Measurements from ENCODE around the gene SH3BP2.
A peak's percentile ranks its signal among the peaks of the same experiment; 100 is the strongest.

SH3BP2 gene

DNA sequence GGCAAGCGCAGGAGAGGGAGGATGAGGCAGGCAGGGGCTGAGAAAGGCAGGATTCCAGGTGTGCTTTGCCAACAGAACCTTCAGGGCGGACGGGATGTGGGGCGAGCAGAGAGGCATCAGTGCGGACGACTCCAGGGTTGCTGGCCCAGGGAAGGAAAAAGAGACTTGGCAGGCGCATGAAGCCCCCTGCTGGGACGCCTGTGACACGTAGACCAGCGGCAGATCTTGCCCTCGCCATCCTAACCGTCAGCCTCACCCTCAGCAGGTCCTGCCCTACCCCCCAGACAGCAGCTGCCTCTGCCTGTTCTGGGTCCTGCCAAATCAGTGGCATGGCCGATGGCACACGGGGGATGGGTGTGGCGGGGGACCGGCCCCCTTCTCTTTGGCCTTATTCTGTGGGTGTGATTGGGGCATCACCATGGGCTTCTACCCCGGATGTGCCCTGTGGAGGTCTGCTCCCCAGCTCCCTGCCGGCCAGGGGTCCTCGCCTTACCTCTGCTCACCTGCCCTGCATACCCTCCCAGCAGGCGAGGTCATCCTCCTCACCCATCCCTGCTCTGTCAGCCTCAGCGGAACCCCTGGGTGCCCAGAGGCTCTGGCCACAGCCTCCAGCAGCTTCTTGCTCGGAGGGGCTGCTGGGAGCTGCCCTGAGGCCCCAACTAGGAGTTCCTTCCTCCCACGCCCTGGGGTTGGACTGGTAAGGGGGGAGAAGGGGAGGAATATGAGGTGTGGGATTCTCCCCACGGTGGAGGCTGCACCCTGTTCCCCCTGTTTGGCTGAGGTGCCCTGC lies 2.9 kb upstream of the SH3BP2 start:
- DNase-seq (ENCODE audit: low read depth), result peak; percentile 45
- no peak for TF ChIP-seq MYC (IDR thresholded peaks at IDR 0.05; ENCODE audit: low read depth, low read length)
- TF ChIP-seq, protein P1, sequence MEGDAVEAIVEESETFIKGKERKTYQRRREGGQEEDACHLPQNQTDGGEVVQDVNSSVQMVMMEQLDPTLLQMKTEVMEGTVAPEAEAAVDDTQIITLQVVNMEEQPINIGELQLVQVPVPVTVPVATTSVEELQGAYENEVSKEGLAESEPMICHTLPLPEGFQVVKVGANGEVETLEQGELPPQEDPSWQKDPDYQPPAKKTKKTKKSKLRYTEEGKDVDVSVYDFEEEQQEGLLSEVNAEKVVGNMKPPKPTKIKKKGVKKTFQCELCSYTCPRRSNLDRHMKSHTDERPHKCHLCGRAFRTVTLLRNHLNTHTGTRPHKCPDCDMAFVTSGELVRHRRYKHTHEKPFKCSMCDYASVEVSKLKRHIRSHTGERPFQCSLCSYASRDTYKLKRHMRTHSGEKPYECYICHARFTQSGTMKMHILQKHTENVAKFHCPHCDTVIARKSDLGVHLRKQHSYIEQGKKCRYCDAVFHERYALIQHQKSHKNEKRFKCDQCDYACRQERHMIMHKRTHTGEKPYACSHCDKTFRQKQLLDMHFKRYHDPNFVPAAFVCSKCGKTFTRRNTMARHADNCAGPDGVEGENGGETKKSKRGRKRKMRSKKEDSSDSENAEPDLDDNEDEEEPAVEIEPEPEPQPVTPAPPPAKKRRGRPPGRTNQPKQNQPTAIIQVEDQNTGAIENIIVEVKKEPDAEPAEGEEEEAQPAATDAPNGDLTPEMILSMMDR (IDR thresholded peaks at IDR 0.05; ENCODE audit: low read depth, low read length), result no peak
- no peak for TF ChIP-seq MAX (IDR thresholded peaks at IDR 0.05; ENCODE audit: low read depth, low read length)
- no peak for TF ChIP-seq POLR2A (IDR thresholded peaks at IDR 0.05; ENCODE audit: extremely low read depth, insufficient read length)
- H3K4me3 ChIP-seq (ENCODE audit: low read depth, low read length), result no peak overlapping the region

GRCh38 chr4:2790583-2791517 lies 2.0 kb upstream of the SH3BP2 start:
- DNase-seq (ENCODE audit: low read depth), result peak; percentile 63
- peak; percentile 62 for TF ChIP-seq MAX (IDR thresholded peaks at IDR 0.05; ENCODE audit: low read depth, low read length)
- no peak for TF ChIP-seq MYC (IDR thresholded peaks at IDR 0.05; ENCODE audit: low read depth, low read length)
- H3K4me3 ChIP-seq (ENCODE audit: low read depth, low read length), result no peak overlapping the region

DNA sequence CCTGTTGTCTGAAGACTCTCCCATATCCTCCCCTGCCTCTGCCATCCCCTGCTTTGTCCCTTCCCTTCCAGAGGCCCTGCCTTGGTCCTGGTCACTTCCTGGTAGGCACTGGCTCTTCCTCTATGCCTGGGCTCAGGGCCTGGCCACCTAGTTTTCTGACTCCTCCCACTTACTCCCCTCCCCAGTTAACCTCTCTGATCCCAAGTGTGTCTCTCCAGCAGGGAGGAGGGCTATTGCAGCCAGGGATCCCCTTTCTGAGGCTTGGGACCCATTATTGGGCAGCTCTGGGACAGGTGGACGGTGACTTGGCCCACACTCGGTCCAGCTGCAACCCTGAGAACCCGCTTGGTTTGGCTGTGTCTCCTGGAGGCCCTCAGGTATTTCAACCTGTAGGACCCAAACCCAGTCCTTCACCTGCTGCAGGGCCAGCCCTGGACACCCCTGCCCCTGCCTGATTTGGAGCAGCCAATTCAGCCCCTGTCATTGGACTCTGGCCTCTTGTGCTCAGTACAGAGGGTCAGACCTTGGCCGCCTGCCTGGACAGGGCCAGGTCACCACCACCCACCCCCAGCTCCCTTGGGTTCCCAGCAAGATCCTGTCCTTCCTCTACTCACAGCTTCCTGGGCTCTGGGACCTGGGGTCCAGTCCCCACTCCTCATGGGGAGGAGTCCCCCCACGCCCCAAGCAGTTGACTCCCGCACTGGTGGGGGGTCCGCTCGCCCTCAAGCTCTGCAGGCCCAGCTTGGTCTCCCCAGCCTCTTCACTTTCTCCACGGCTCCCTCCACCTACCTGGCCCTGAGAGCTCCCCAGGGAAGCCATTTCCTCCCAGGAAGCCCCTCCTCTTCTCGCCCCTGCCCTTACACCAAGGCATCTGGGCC lies 1.1 kb upstream of the SH3BP2 start:
- peak; percentile 55 for DNase-seq (ENCODE audit: low read depth)
- TF ChIP-seq POLR2A (IDR thresholded peaks at IDR 0.05; ENCODE audit: extremely low read depth, insufficient read length) (no peak), MAX (IDR thresholded peaks at IDR 0.05; ENCODE audit: low read depth, low read length) (no peak), MYC (IDR thresholded peaks at IDR 0.05; ENCODE audit: low read depth, low read length) (no peak)
- TF ChIP-seq, protein P1 (IDR thresholded peaks at IDR 0.05; ENCODE audit: low read depth, low read length), result no peak
- no peak overlapping the region for H3K4me3 ChIP-seq (ENCODE audit: low read depth, low read length)

- DNase-seq (ENCODE audit: low read depth), result no peak
- TF ChIP-seq POLR2A (IDR thresholded peaks at IDR 0.05; ENCODE audit: extremely low read depth, insufficient read length) (no peak), MAX (IDR thresholded peaks at IDR 0.05; ENCODE audit: low read depth, low read length) (no peak), MYC (IDR thresholded peaks at IDR 0.05; ENCODE audit: low read depth, low read length) (no peak)
- TF ChIP-seq, protein P1 (IDR thresholded peaks at IDR 0.05; ENCODE audit: low read depth, low read length), result no peak
- no peak overlapping the region for H3K4me3 ChIP-seq (ENCODE audit: low read depth, low read length)
Observed at GRCh38 chr4:2792396-2792710, 532 bp upstream of the SH3BP2 start.

DNA sequence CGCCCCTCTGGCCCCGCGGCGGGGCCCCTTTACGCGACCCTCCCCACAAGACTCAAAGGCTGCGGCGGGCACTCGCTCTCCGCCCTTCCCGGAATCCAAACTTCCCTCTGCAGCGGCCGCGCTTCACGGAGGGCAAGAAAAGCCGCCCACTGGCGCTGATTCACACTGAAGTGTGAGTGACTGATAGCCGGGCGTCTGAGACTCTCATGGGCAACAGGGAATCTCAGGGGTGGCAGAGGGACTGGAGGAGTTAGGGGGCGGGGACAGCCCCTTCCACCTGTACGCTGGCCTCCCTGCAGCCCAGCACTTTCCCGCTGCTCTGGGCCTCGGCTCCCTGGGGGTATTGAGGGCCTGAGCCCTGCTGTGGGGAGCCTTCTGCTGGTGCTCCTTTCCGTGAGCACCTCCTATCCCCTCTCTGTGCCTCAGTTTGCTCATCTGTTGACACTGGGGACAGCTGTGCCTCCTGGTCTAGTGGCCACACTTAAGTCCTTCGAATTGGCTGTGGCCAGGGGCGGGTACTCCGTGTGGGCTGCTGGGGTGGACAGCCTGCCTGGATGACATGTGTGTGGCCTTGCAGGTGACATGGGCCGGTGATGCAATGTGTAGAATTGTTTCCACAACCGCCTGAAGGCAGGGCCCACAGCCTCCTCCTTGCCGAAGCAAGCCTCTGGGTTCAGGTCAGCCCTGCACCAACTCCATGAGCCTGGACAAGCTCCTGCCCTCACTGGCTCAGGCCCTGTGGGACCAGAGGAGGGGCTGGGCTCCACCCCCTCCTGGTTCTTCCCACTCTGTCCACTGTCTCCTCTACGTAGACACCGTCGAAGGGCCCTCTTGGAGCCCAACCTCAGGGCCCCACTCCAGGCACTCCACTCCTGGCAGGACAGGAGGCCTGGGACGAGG lies 951 bp downstream of the SH3BP2 start:
- DNase-seq (ENCODE audit: low read depth), result peak; percentile 64
- TF ChIP-seq, protein P1 (IDR thresholded peaks at IDR 0.05; ENCODE audit: low read depth, low read length), result no peak
- TF ChIP-seq POLR2A (IDR thresholded peaks at IDR 0.05; ENCODE audit: extremely low read depth, insufficient read length), result no peak
- TF ChIP-seq MYC (IDR thresholded peaks at IDR 0.05; ENCODE audit: low read depth, low read length), result peak; percentile 55; the same call in 1 of the 2 replicates
- peak; percentile 69 for TF ChIP-seq MAX (IDR thresholded peaks at IDR 0.05; ENCODE audit: low read depth, low read length)
- H3K4me3 ChIP-seq (ENCODE audit: low read depth, low read length), result peak overlapping the region; percentile 44

All from NB4 (cell line).